Osteoblast (primary cell): ENCODE results near the gene CD300H. TPM values are rescaled to one million over a fixed set of nuclear protein-coding genes. Genes with fewer than 3 reads are reported as not detected.
"Not testable (repeated sequence)": the region's sequence is repeated elsewhere in the genome, so short reads cannot be mapped to it uniquely, and the experiment has no call there.

Experiments
- DNase-seq: peaks from one replicate; pipeline ENCODE4 v3.0.0; 2011; ENCODE audit warnings: low spot score, mixed read lengths; ENCODE audit not compliant: insufficient read length; ENCODE audit errors: missing footprints
- H2AFZ ChIP-seq: 2 replicates; pipeline ENCODE4 v1.6.0; 2011; ENCODE audit warnings: mild to moderate bottlenecking, low read length
- H3K27ac ChIP-seq: 2 replicates; pipeline ENCODE4 v1.5.1; 2011; ENCODE audit warnings: mild to moderate bottlenecking, low read depth, low read length, moderate library complexity
- H3K27me3 ChIP-seq: 2 replicates; pipeline ENCODE4 v1.6.0; 2012; ENCODE audit warnings: mild to moderate bottlenecking, control low read depth, inconsistent platforms, low read length, moderate library complexity; ENCODE audit not compliant: insufficient read depth
- H3K36me3 ChIP-seq: 2 replicates; pipeline ENCODE4 v1.5.1; 2011; ENCODE audit warnings: mild to moderate bottlenecking, low read length, control low read depth, moderate library complexity; ENCODE audit not compliant: insufficient read depth
- H3K4me1 ChIP-seq: 2 replicates; pipeline ENCODE4 v1.5.1; 2011; ENCODE audit warnings: mild to moderate bottlenecking, low read length, control low read depth, moderate library complexity; ENCODE audit not compliant: insufficient read depth
- H3K4me2 ChIP-seq: 2 replicates; pipeline ENCODE4 v1.6.0; 2011; ENCODE audit warnings: mild to moderate bottlenecking, low read length; ENCODE audit not compliant: insufficient read depth
- H3K4me3 ChIP-seq: fragments of 200-600 bp; sonication (generic); 3 replicates; pipeline ENCODE4 v1.5.1; 2012; ENCODE audit warnings: mild to moderate bottlenecking, low read length, inconsistent platforms; ENCODE audit not compliant: insufficient read depth
- H3K79me2 ChIP-seq: 2 replicates; pipeline ENCODE4 v1.6.0; 2012; ENCODE audit warnings: mild to moderate bottlenecking, low read length, control low read depth, inconsistent platforms; ENCODE audit not compliant: insufficient read depth
- H3K9me3 ChIP-seq: 2 replicates; pipeline ENCODE4 v1.5.1; 2011; ENCODE audit warnings: low read depth, low read length, control low read depth
- H4K20me1 ChIP-seq: 2 replicates; pipeline ENCODE4 v1.6.0; 2012; ENCODE audit warnings: mild to moderate bottlenecking, low read length, control low read depth; ENCODE audit not compliant: insufficient read depth
- CTCF ChIP-seq: IDR thresholded peaks from 2 replicates; pipeline ENCODE4 v1.5.1; 2011; ENCODE audit warnings: mild to moderate bottlenecking, low read depth, low read length, moderate library complexity; ENCODE audit errors: extremely low read depth
- total RNA-seq: library from RNA; depleted of rRNA; stranded (reverse); fragments of >200 nt; gene quantifications from 2 replicates; pipeline ENCODE4 v1.2.3, GENCODE V29; 2012

Gene CD300H
- total RNA-seq, 1 donor: not detected

- TF ChIP-seq CTCF: no peak
- H3K4me3 ChIP-seq: no peak overlapping the region
- no peak for DNase-seq
Observed at GRCh38 chr17:74520016-74520434, 47.3 kb downstream of the CD300H start.

GRCh38 chr17:74518413-74518981 lies 48.8 kb downstream of the CD300H start:
- not testable (repeated sequence) for H3K4me3 ChIP-seq, H3K27ac ChIP-seq, H4K20me1 ChIP-seq, H3K36me3 ChIP-seq, H3K9me3 ChIP-seq, H2AFZ ChIP-seq, H3K4me2 ChIP-seq, H3K4me1 ChIP-seq, H3K27me3 ChIP-seq, H3K79me2 ChIP-seq, DNase-seq

More at GRCh38 chr17:74520016-74520434, 47.3 kb downstream of the CD300H start:
- Histone ChIP-seq H4K20me1 (no peaks in the 10 kb centered on the region), H3K4me2 (no peak overlapping the region), H3K79me2 (no peaks in the 10 kb centered on the region), H3K9me3 (peaks cover 2% of the 10 kb centered on the region), H3K36me3 (no peaks in the 10 kb centered on the region), H2AFZ (no peak overlapping the region), H3K27ac (no peak overlapping the region), H3K27me3 (no peaks in the 10 kb centered on the region), H3K4me1 (no peaks in the 10 kb centered on the region)

GRCh38 chr17:74516561-74517328 lies 50.6 kb downstream of the CD300H start:
- no peaks in the 10 kb centered on the region for H3K36me3 ChIP-seq
- H3K4me2 ChIP-seq: no peak overlapping the region
- no peaks in the 10 kb centered on the region for H3K27me3 ChIP-seq
- H3K4me1 ChIP-seq: peaks cover 14% of the 10 kb centered on the region
- H3K4me3 ChIP-seq: no peak overlapping the region
- H3K79me2 ChIP-seq: no peaks in the 10 kb centered on the region
- no peak for TF ChIP-seq CTCF
- no peak for DNase-seq
- no peaks in the 10 kb centered on the region for H3K9me3 ChIP-seq
- no peak overlapping the region for H2AFZ ChIP-seq
- no peaks in the 10 kb centered on the region for H4K20me1 ChIP-seq
- H3K27ac ChIP-seq: no peak overlapping the region

- Histone ChIP-seq H3K4me1 (peaks cover 14% of the 10 kb centered on the region), H3K27ac (no peak overlapping the region), H3K36me3 (no peaks in the 10 kb centered on the region), H2AFZ (no peak overlapping the region), H3K79me2 (no peaks in the 10 kb centered on the region), H4K20me1 (no peaks in the 10 kb centered on the region), H3K4me2 (no peak overlapping the region), H3K27me3 (no peaks in the 10 kb centered on the region), H3K4me3 (no peak overlapping the region), H3K9me3 (no peaks in the 10 kb centered on the region)
- TF ChIP-seq CTCF: no peak
- no peak for DNase-seq
Observed at GRCh38 chr17:74515941-74516340, 51.4 kb downstream of the CD300H start.
